Naive B cell (primary cell): Measurements from ENCODE around the gene DPM3. TPM values are rescaled to one million over a fixed set of nuclear protein-coding genes. Genes with fewer than 3 reads are reported as not detected.
"Not testable (repeated sequence)": the region's sequence is repeated elsewhere in the genome, so short reads cannot be mapped to it uniquely, and the experiment has no call there.

Source experiments
- ATAC-seq, 2 donors: fragments of 150-1000 bp; cut with Tn5 transposase; 2 replicates each; pipeline ENCODE4 v1.10.0; 2021; ENCODE audit warnings: low read depth in 2 of 2, mild to moderate bottlenecking in 2 of 2, moderate library complexity in 2 of 2
- DNase-seq: peaks from one replicate; pipeline ENCODE4 v3.0.0; 2022
- H3K27ac Mint-ChIP-seq, 6 donors: one replicate each; pipeline ENCODE4 v1.8.0; 2020 to 2022; ENCODE audit warnings: mild to moderate bottlenecking in 6 of 6, mixed read lengths in 6 of 6, moderate library complexity in 5 of 6, inconsistent platforms in 2 of 6
- H3K27me3 Mint-ChIP-seq, 3 donors: one replicate each; pipeline ENCODE4 v1.8.0; 2021 to 2022; ENCODE audit warnings: mixed read lengths in 3 of 3, mild to moderate bottlenecking in 1 of 3
- H3K36me3 Mint-ChIP-seq, 2 donors: one replicate each; pipeline ENCODE4 v1.8.0; 2020 to 2022; ENCODE audit warnings: mixed read lengths in 2 of 2, inconsistent platforms in 1 of 2, mild to moderate bottlenecking in 1 of 2
- H3K4me1 Mint-ChIP-seq, 3 donors: one replicate each; pipeline ENCODE4 v1.8.0; 2020 to 2022; ENCODE audit warnings: mixed read lengths in 3 of 3, inconsistent platforms in 1 of 3, mild to moderate bottlenecking in 1 of 3, moderate library complexity in 1 of 3
- H3K4me3 Mint-ChIP-seq, 8 donors: one replicate each; pipeline ENCODE4 v1.8.0; 2020 to 2022; ENCODE audit warnings: mild to moderate bottlenecking in 8 of 8, mixed read lengths in 8 of 8, moderate library complexity in 8 of 8, inconsistent platforms in 2 of 8
- H3K9me3 Mint-ChIP-seq, 7 donors: one replicate each; pipeline ENCODE4 v1.8.0; 2020 to 2022; ENCODE audit warnings: mixed read lengths in 7 of 7, mild to moderate bottlenecking in 5 of 7, inconsistent platforms in 2 of 7, moderate library complexity in 1 of 7
- polyA plus RNA-seq, 6 donors: library from polyadenylated mRNA; unstranded; fragments of 300-500 nt; fragmentation: Illumina TruSeq; gene quantifications; one replicate each; pipeline ENCODE4 v1.2.3, GENCODE V29; 2021; ENCODE audit warnings: low read depth in 6 of 6

Gene DPM3
- polyA plus RNA-seq: 100 to 1,000 TPM in 1 of 6 donors, 10 to 100 TPM in 5; 77.4 to 100 (median 90.5) TPM

- H3K27ac Mint-ChIP-seq: peak within 1 kb of the TSS; percentile 65 to 98 (median 96)
- peak within 1 kb of the TSS; percentile 92 to 100 (median 98) for H3K4me3 Mint-ChIP-seq
- peaks cover 34 to 51% (median 48%) of the 10 kb centered on the region in 3 donors for H3K4me1 Mint-ChIP-seq
- H3K27me3 Mint-ChIP-seq: no peaks in the 10 kb centered on the region
- DNase-seq (peak; percentile 81), ATAC-seq (peak; percentile 62 to 64)
- H3K36me3 Mint-ChIP-seq: peaks cover 0 to 7% of the 10 kb centered on the region in 2 donors
- no peaks in the 10 kb centered on the region for H3K9me3 Mint-ChIP-seq
Measured at GRCh38 chr1:155139895-155140629, at the start of gene DPM3. Gene DPM3 (minus strand): TSS chr1:155140531. CDS start chr1:155140240, 291 bp downstream.

- Mint-ChIP-seq H3K4me1 (peaks cover 31 to 43% (median 39%) of the 10 kb centered on the region in 3 donors), H3K27me3 (peaks cover 0 to 18% (median 7%) of the 10 kb centered on the region in 3 donors)
- not testable (repeated sequence) for H3K27ac Mint-ChIP-seq, H3K9me3 Mint-ChIP-seq, H3K36me3 Mint-ChIP-seq, DNase-seq, ATAC-seq, H3K4me3 Mint-ChIP-seq
Measured at GRCh38 chr1:155189926-155190325, 49.6 kb upstream of the DPM3 start.

- H3K4me3 Mint-ChIP-seq: peak overlapping the region in 4 of 8 donors; percentile 22 to 88 (median 50)
- H3K27me3 Mint-ChIP-seq: peaks cover 0 to 2% (median under 1%) of the 10 kb centered on the region in 3 donors
- DNase-seq (no peak), ATAC-seq (no peak)
- no peaks in the 10 kb centered on the region for H3K36me3 Mint-ChIP-seq
- peaks cover 0 to 2% (median 0%) of the 10 kb centered on the region in 7 donors for H3K9me3 Mint-ChIP-seq
- peaks cover 30 to 40% (median 40%) of the 10 kb centered on the region in 3 donors for H3K4me1 Mint-ChIP-seq
- H3K27ac Mint-ChIP-seq: peak overlapping the region in 3 of 6 donors; percentile 23 to 82 (median 31)
Measured at GRCh38 chr1:155188268-155188667, 47.9 kb upstream of the DPM3 start.

- peak overlapping the region in 2 of 6 donors; percentile 12 to 79 for H3K27ac Mint-ChIP-seq
- DNase-seq (no peak), ATAC-seq (no peak)
- H3K27me3 Mint-ChIP-seq: no peaks in the 10 kb centered on the region
- H3K36me3 Mint-ChIP-seq: no peaks in the 10 kb centered on the region
- H3K9me3 Mint-ChIP-seq: peaks cover 0 to 2% (median 0%) of the 10 kb centered on the region in 7 donors
- H3K4me3 Mint-ChIP-seq: peak overlapping the region in 1 of 8 donors; percentile 47
- peaks cover 28 to 40% (median 36%) of the 10 kb centered on the region in 3 donors for H3K4me1 Mint-ChIP-seq
Measured at GRCh38 chr1:155187456-155187891, 47.1 kb upstream of the DPM3 start.

- Mint-ChIP-seq H3K27ac (peak overlapping the region in 3 of 6 donors; percentile 9 to 79 (median 12)), H3K9me3 (peaks cover 0 to 2% (median 0%) of the 10 kb centered on the region in 7 donors), H3K4me3 (peak overlapping the region in 1 of 8 donors; percentile 47), H3K4me1 (peaks cover 28 to 37% (median 33%) of the 10 kb centered on the region in 3 donors), H3K36me3 (no peaks in the 10 kb centered on the region), H3K27me3 (no peaks in the 10 kb centered on the region)
- DNase-seq (no peak), ATAC-seq (no peak)
Measured at GRCh38 chr1:155186794-155187455, 46.6 kb upstream of the DPM3 start.

GRCh38 chr1:155186067-155186793 is 45.9 kb upstream of the DPM3 start:
- peaks cover 28 to 37% (median 33%) of the 10 kb centered on the region in 3 donors for H3K4me1 Mint-ChIP-seq
- no peaks in the 10 kb centered on the region for H3K36me3 Mint-ChIP-seq
- H3K4me3 Mint-ChIP-seq: peak overlapping the region in 1 of 8 donors; percentile 47
- H3K27me3 Mint-ChIP-seq: no peaks in the 10 kb centered on the region
- DNase-seq (no peak), ATAC-seq (no peak)
- H3K9me3 Mint-ChIP-seq: peaks cover 0 to 2% (median 0%) of the 10 kb centered on the region in 7 donors
- peak overlapping the region in 1 of 6 donors; percentile 60 for H3K27ac Mint-ChIP-seq

GRCh38 chr1:155185783-155186066 is 45.4 kb upstream of the DPM3 start:
- peak overlapping the region in 4 of 8 donors; percentile 26 to 49 (median 38) for H3K4me3 Mint-ChIP-seq
- peaks cover 28 to 37% (median 33%) of the 10 kb centered on the region in 3 donors for H3K4me1 Mint-ChIP-seq
- DNase-seq (no peak), ATAC-seq (no peak)
- H3K36me3 Mint-ChIP-seq: no peaks in the 10 kb centered on the region
- H3K9me3 Mint-ChIP-seq: peaks cover 0 to 2% (median 0%) of the 10 kb centered on the region in 7 donors
- H3K27ac Mint-ChIP-seq: peak overlapping the region in 1 of 6 donors; percentile 60
- H3K27me3 Mint-ChIP-seq: no peaks in the 10 kb centered on the region

GRCh38 chr1:155184835-155185782 is 44.8 kb upstream of the DPM3 start:
- no peaks in the 10 kb centered on the region for H3K36me3 Mint-ChIP-seq
- peak; percentile 98 to 99 for ATAC-seq
- H3K27me3 Mint-ChIP-seq: no peaks in the 10 kb centered on the region
- H3K4me3 Mint-ChIP-seq: peak overlapping the region in 5 of 8 donors; percentile 26 to 49 (median 44)
- peaks cover 0 to 2% (median 0%) of the 10 kb centered on the region in 7 donors for H3K9me3 Mint-ChIP-seq
- DNase-seq: peak; percentile 65
- peak overlapping the region in 3 of 6 donors; percentile 16 to 60 (median 42) for H3K27ac Mint-ChIP-seq
- H3K4me1 Mint-ChIP-seq: peaks cover 28 to 37% (median 33%) of the 10 kb centered on the region in 3 donors

GRCh38 chr1:155184351-155184811 is 44.0 kb upstream of the DPM3 start:
- H3K4me3 Mint-ChIP-seq: peak overlapping the region in 1 of 8 donors; percentile 40
- H3K27ac Mint-ChIP-seq: no peak overlapping the region
- H3K36me3 Mint-ChIP-seq: no peaks in the 10 kb centered on the region
- H3K27me3 Mint-ChIP-seq: no peaks in the 10 kb centered on the region
- ATAC-seq: no peak
- H3K9me3 Mint-ChIP-seq: peaks cover 0 to 2% (median 0%) of the 10 kb centered on the region in 7 donors
- DNase-seq: no peak
- H3K4me1 Mint-ChIP-seq: peaks cover 28 to 37% (median 33%) of the 10 kb centered on the region in 3 donors

- no peak for ATAC-seq
- Mint-ChIP-seq H3K9me3 (peaks cover 0 to 2% (median 0%) of the 10 kb centered on the region in 7 donors), H3K4me3 (no peak overlapping the region), H3K4me1 (peaks cover 28 to 41% (median 33%) of the 10 kb centered on the region in 3 donors), H3K27ac (no peak overlapping the region), H3K27me3 (no peaks in the 10 kb centered on the region), H3K36me3 (no peaks in the 10 kb centered on the region)
- DNase-seq: no peak
Measured at GRCh38 chr1:155183775-155184221, 43.5 kb upstream of the DPM3 start.

GRCh38 chr1:155182052-155182550 is 41.8 kb upstream of the DPM3 start:
- no peak overlapping the region for H3K4me3 Mint-ChIP-seq
- no peak for ATAC-seq
- no peak for DNase-seq
- no peak overlapping the region for H3K27ac Mint-ChIP-seq
- H3K4me1 Mint-ChIP-seq: peaks cover 25 to 35% (median 27%) of the 10 kb centered on the region in 3 donors
- no peaks in the 10 kb centered on the region for H3K27me3 Mint-ChIP-seq
- H3K9me3 Mint-ChIP-seq: no peaks in the 10 kb centered on the region
- H3K36me3 Mint-ChIP-seq: no peaks in the 10 kb centered on the region
